Measurements from ENCODE around the gene CMSS1.

GRCh38 chr3:100018806-100019205 lies 201.1 kb downstream of the CMSS1 start:
- TF ChIP-seq CTCF (IDR thresholded peaks at IDR 0.05), result no peak
- no peak for TF ChIP-seq ZFP36 (IDR thresholded peaks at IDR 0.05; ENCODE audit: borderline replicate concordance, partially characterized antibody)
- TF ChIP-seq, protein P1, sequence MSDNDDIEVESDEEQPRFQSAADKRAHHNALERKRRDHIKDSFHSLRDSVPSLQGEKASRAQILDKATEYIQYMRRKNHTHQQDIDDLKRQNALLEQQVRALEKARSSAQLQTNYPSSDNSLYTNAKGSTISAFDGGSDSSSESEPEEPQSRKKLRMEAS (IDR thresholded peaks at IDR 0.05), result no peak
- TF ChIP-seq RAD21 (conservative IDR thresholded peaks at IDR 0.05 in 1 of 2, IDR thresholded peaks at IDR 0.05 in 1 of 2), result no peak
- no peak for TF ChIP-seq RCOR1 (IDR thresholded peaks at IDR 0.05; ENCODE audit: low read depth, low read length)
- no peak for TF ChIP-seq JUN (IDR thresholded peaks at IDR 0.05)

Measured in A549 (cell line).